ENCODE data around the gene WTIP.
A peak's percentile ranks its signal among the peaks of the same experiment; 100 is the strongest.
"Not testable (repeated sequence)": the region's sequence is repeated elsewhere in the genome, so short reads cannot be mapped to it uniquely, and the experiment has no call there.

Gene WTIP

GRCh38 chr19:34478496-34478895 lies 3.1 kb upstream of the WTIP start:
- not testable (repeated sequence) for DNase-seq (ENCODE audit: low read depth in 2 of 2, low spot score in 1 of 2)

- DNase-seq (ENCODE audit: low read depth in 2 of 2, low spot score in 1 of 2) = no peak
These were observed 2.2 kb upstream of the WTIP start for GRCh38 chr19:34479396-34479795.

GRCh38 chr19:34480491-34480890 lies 1.1 kb upstream of the WTIP start:
- DNase-seq (ENCODE audit: low read depth in 2 of 2, low spot score in 1 of 2) = no peak

- no peak for DNase-seq (ENCODE audit: low read depth in 2 of 2, low spot score in 1 of 2)
These were observed 362 bp downstream of the WTIP start for GRCh38 chr19:34481861-34482379.

- DNase-seq (ENCODE audit: low read depth in 2 of 2, low spot score in 1 of 2) = no peak
These were observed 1.1 kb downstream of the WTIP start for GRCh38 chr19:34482380-34483250.

GRCh38 chr19:34484328-34484727 lies 2.8 kb downstream of the WTIP start:
- DNase-seq (ENCODE audit: low read depth in 2 of 2, low spot score in 1 of 2) = no peak

- no peak for DNase-seq (ENCODE audit: low read depth in 2 of 2, low spot score in 1 of 2)
These were observed 4.3 kb downstream of the WTIP start for GRCh38 chr19:34485831-34486230.

- DNase-seq (ENCODE audit: low read depth in 2 of 2, low spot score in 1 of 2) = no peak
These were observed 6.1 kb downstream of the WTIP start for GRCh38 chr19:34487651-34488051.

- no peak for DNase-seq (ENCODE audit: low read depth in 2 of 2, low spot score in 1 of 2)
These were observed 7.6 kb downstream of the WTIP start for GRCh38 chr19:34489175-34489574.

- no peak for DNase-seq (ENCODE audit: low read depth in 2 of 2, low spot score in 1 of 2)
These were observed 8.7 kb downstream of the WTIP start for GRCh38 chr19:34490141-34490766.

GRCh38 chr19:34493038-34493648 lies 11.6 kb downstream of the WTIP start:
- no peak for DNase-seq (ENCODE audit: low read depth in 2 of 2, low spot score in 1 of 2)

GRCh38 chr19:34493649-34494044 lies 12.1 kb downstream of the WTIP start:
- DNase-seq (ENCODE audit: low read depth in 2 of 2, low spot score in 1 of 2) = no peak

- DNase-seq (ENCODE audit: low read depth in 2 of 2, low spot score in 1 of 2) = no peak
These were observed 13.0 kb downstream of the WTIP start for GRCh38 chr19:34494601-34495000.

GRCh38 chr19:34495416-34495815 lies 13.9 kb downstream of the WTIP start:
- no peak for DNase-seq (ENCODE audit: low read depth in 2 of 2, low spot score in 1 of 2)

- no peak for DNase-seq (ENCODE audit: low read depth in 2 of 2, low spot score in 1 of 2)
These were observed 15.7 kb downstream of the WTIP start for GRCh38 chr19:34497112-34497805.

GRCh38 chr19:34499155-34499834 lies 17.7 kb downstream of the WTIP start:
- DNase-seq (ENCODE audit: low read depth in 2 of 2, low spot score in 1 of 2) = no peak

GRCh38 chr19:34500656-34501120 lies 19.1 kb downstream of the WTIP start:
- no peak for DNase-seq (ENCODE audit: low read depth in 2 of 2, low spot score in 1 of 2)

- DNase-seq (ENCODE audit: low read depth in 2 of 2, low spot score in 1 of 2) = peak; percentile 55 to 66
These were observed 20.1 kb downstream of the WTIP start for GRCh38 chr19:34501339-34502320.

Data from stimulated activated CD8-positive, alpha-beta memory T cell treated with anti-CD3 and anti-CD28 coated beads, Interleukin-4, amount 100 ng/mL, for 4 hours (primary cell).